Inflammatory macrophage treated with lipopolysaccharide for 1 hour (primary cell): ENCODE results near the gene DRD4.
"Not testable (repeated sequence)": the region's sequence is repeated elsewhere in the genome, so short reads cannot be mapped to it uniquely, and the experiment has no call there.

ENCODE experiments used
- DNase-seq, 2 donors: peaks; one replicate each; pipeline ENCODE4 v3.0.0-alpha.2; 2020 to 2022

Gene DRD4

GRCh38 chr11:680970-681369 is 43.9 kb downstream of the DRD4 start:
- no peak for DNase-seq

GRCh38 chr11:686451-687243 is 49.6 kb downstream of the DRD4 start:
- DNase-seq: no peak

- no peak for DNase-seq
These were observed 50.7 kb downstream of the DRD4 start for GRCh38 chr11:687751-688150.

- no peak for DNase-seq
These were observed 51.6 kb downstream of the DRD4 start for GRCh38 chr11:688681-689080.

- DNase-seq: no peak
These were observed 52.6 kb downstream of the DRD4 start for GRCh38 chr11:689625-690024.

GRCh38 chr11:690244-690643 is 53.2 kb downstream of the DRD4 start:
- DNase-seq: not testable (repeated sequence)
